ENCODE data around the gene NLRP13. TPM values are rescaled to one million over a fixed set of nuclear protein-coding genes. Genes with fewer than 3 reads are reported as not detected.

NLRP13 gene
- total and polyA plus RNA-seq, 9 of the 15 experiments (the other 6 are each of a cell fraction or from before 2014, with no cell fraction given), result not detected

DNA sequence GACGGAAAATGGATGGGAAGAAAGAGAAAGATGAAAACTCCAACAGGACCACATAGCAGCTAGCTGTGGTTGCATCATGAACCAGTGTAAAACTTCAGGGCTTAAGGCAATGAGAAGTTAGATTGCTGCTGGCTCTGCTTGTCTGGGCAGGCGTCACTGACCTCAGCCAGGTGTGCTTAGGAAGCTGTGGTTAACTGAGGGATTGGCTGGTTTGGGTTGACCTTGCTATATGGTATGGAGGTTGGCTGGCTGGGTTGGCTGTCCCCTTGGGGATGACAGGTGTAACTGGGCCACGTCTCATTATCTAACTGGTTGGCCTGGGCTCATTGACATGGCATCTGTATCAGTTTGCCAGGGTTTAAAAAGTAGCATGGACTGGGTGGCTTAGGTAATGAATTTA is 54.9 kb downstream of the NLRP13 start:
- Histone ChIP-seq H2AFZ (ENCODE audit: low read depth, low read length) (no peak overlapping the region), H3K9ac (ENCODE audit: insufficient read depth in 1 of 2, low read depth in 2 of 2, low read length in 2 of 2) (no peak overlapping the region), H3K27ac (ENCODE audit: extremely low read depth, low read depth, low read length) (no peak overlapping the region), H3K36me3 (ENCODE audit: control insufficient read depth, insufficient read depth, low read length) (no peaks in the 10 kb centered on the region), H3K4me3 (no peak overlapping the region), H3K9me3 (replicated peaks; ENCODE audit: control insufficient read depth, insufficient read depth, low read depth, low read length) (no peaks in the 10 kb centered on the region), H3K4me2 (ENCODE audit: insufficient read depth, low read length) (no peak overlapping the region), H4K20me1 (replicated peaks; ENCODE audit: control insufficient read depth, insufficient read depth, low read length) (no peaks in the 10 kb centered on the region), H3K9me1 (ENCODE audit: control insufficient read depth, insufficient read depth, low read length) (no peaks in the 10 kb centered on the region), H3K4me1 (replicated peaks in 1 of 2; ENCODE audit: control insufficient read depth in 2 of 2, insufficient read depth in 2 of 2, low read length in 2 of 2) (no peaks in the 10 kb centered on the region), H3K27me3 (ENCODE audit: control insufficient read depth in 2 of 2, insufficient read depth in 2 of 2, low read length in 2 of 2) (peaks cover 0 to 21% of the 10 kb centered on the region in 2 experiments; a peak in 1 of 5 replicates), H3K79me2 (ENCODE audit: control insufficient read depth, insufficient read depth, low read length) (no peaks in the 10 kb centered on the region)
- ChIA-PET CTCF (ENCODE audit: low intra/inter-chr PET ratio) (no interaction called here), POLR2A (no interaction called here)
- 3% methylated on average over 3 of the region's 3 CpGs for WGBS (ENCODE audit: insufficient coverage, low coverage, missing lambda C conversion rate)
- no TSS peak for BruUV-seq (replicated peaks)
- ATAC-seq (no peak), DNase-seq (ENCODE audit: extremely low read depth in 1 of 4, low spot score in 3 of 4) (no peak), FAIRE-seq (no peak)
- in situ Hi-C loops (cut with MboI), result no loop called here
- intact Hi-C loops (cut with micrococcal nuclease), result no loop called here
- TF ChIP-seq JUN (IDR thresholded peaks at IDR 0.05; ENCODE audit: borderline replicate concordance, low read depth, low read length) (no peak), JUN (CRISPR knock-in tag; IDR thresholded peaks at IDR 0.05; ENCODE audit: borderline replicate concordance) (no peak), RBM25 (IDR thresholded peaks at IDR 0.05; ENCODE audit: low read depth, low read length, severe bottlenecking) (no peak), GTF2E2 (tag; IDR thresholded peaks at IDR 0.05) (no peak), SETDB1 (IDR thresholded peaks at IDR 0.05; ENCODE audit: low read length) (no peak), RAD51 (IDR thresholded peaks at IDR 0.05; ENCODE audit: borderline replicate concordance, low read depth) (no peak), SMAD1 (IDR thresholded peaks at IDR 0.05; ENCODE audit: low read depth, low read length, partially characterized antibody) (no peak), MYBL2 (IDR thresholded peaks at IDR 0.05; ENCODE audit: low read depth) (no peak), MYBL2 (CRISPR knock-in tag; IDR thresholded peaks at IDR 0.05; ENCODE audit: borderline replicate concordance) (no peak), RBM39 (optimal IDR thresholded peaks at IDR 0.05; ENCODE audit: low read depth, low read length) (no peak), SIRT6 (IDR thresholded peaks at IDR 0.05; ENCODE audit: low read depth, low read length) (no peak), NFATC3 (IDR thresholded peaks at IDR 0.05) (no peak), JUNB (CRISPR knock-in tag; conservative IDR thresholded peaks at IDR 0.05) (no peak)
- TF ChIP-seq, protein P1, sequence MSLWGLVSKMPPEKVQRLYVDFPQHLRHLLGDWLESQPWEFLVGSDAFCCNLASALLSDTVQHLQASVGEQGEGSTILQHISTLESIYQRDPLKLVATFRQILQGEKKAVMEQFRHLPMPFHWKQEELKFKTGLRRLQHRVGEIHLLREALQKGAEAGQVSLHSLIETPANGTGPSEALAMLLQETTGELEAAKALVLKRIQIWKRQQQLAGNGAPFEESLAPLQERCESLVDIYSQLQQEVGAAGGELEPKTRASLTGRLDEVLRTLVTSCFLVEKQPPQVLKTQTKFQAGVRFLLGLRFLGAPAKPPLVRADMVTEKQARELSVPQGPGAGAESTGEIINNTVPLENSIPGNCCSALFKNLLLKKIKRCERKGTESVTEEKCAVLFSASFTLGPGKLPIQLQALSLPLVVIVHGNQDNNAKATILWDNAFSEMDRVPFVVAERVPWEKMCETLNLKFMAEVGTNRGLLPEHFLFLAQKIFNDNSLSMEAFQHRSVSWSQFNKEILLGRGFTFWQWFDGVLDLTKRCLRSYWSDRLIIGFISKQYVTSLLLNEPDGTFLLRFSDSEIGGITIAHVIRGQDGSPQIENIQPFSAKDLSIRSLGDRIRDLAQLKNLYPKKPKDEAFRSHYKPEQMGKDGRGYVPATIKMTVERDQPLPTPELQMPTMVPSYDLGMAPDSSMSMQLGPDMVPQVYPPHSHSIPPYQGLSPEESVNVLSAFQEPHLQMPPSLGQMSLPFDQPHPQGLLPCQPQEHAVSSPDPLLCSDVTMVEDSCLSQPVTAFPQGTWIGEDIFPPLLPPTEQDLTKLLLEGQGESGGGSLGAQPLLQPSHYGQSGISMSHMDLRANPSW (CRISPR knock-in tag; IDR thresholded peaks at IDR 0.05), result no peak
- TF ChIP-seq, protein P2, sequence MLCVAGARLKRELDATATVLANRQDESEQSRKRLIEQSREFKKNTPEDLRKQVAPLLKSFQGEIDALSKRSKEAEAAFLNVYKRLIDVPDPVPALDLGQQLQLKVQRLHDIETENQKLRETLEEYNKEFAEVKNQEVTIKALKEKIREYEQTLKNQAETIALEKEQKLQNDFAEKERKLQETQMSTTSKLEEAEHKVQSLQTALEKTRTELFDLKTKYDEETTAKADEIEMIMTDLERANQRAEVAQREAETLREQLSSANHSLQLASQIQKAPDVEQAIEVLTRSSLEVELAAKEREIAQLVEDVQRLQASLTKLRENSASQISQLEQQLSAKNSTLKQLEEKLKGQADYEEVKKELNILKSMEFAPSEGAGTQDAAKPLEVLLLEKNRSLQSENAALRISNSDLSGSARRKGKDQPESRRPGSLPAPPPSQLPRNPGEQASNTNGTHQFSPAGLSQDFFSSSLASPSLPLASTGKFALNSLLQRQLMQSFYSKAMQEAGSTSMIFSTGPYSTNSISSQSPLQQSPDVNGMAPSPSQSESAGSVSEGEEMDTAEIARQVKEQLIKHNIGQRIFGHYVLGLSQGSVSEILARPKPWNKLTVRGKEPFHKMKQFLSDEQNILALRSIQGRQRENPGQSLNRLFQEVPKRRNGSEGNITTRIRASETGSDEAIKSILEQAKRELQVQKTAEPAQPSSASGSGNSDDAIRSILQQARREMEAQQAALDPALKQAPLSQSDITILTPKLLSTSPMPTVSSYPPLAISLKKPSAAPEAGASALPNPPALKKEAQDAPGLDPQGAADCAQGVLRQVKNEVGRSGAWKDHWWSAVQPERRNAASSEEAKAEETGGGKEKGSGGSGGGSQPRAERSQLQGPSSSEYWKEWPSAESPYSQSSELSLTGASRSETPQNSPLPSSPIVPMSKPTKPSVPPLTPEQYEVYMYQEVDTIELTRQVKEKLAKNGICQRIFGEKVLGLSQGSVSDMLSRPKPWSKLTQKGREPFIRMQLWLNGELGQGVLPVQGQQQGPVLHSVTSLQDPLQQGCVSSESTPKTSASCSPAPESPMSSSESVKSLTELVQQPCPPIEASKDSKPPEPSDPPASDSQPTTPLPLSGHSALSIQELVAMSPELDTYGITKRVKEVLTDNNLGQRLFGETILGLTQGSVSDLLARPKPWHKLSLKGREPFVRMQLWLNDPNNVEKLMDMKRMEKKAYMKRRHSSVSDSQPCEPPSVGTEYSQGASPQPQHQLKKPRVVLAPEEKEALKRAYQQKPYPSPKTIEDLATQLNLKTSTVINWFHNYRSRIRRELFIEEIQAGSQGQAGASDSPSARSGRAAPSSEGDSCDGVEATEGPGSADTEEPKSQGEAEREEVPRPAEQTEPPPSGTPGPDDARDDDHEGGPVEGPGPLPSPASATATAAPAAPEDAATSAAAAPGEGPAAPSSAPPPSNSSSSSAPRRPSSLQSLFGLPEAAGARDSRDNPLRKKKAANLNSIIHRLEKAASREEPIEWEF (CRISPR knock-in tag; IDR thresholded peaks at IDR 0.05), result no peak
